T-cell (primary cell): ENCODE measurements around the gene NUB1. TPM values are rescaled to one million over a fixed set of nuclear protein-coding genes. Genes with fewer than 3 reads are reported as not detected.

Source experiments
- ATAC-seq, 4 experiments: fragments of 200-7000 bp in 3 of 4; fragments of 150-1000 bp in 1 of 4; cut with Tn5 transposase; replicated peaks in 1 of 4; 1 replicate in 3 of 4; 2 replicates in 1 of 4; pipeline ENCODE4 v1.10.0; 2021; ENCODE audit warnings: moderate library complexity in 3 of 4, mild to moderate bottlenecking in 2 of 4, moderate number of reproducible peaks in 1 of 4
- CTCF ChIA-PET, 2 donors: fragments of 300-600 bp; sonication (Branson Sonifier 250); formaldehyde crosslinking; loops; one replicate each; lab custom pipeline; 2022; ENCODE audit warnings: antibody characterized with exemption in 2 of 2; lab: Charles Lee
- POLR2A ChIA-PET, 2 donors: fragments of 300-600 bp; sonication (Branson Sonifier 250); formaldehyde crosslinking; loops; one replicate each; lab custom pipeline; 2022; ENCODE audit warnings: antibody characterized with exemption in 2 of 2; lab: Charles Lee
- DNase-seq, 35 experiments: peaks; one replicate each; pipeline versions ENCODE4 v3.0.0 to v3.0.0-alpha.2; 2013 to 2023
- H3K27ac ChIP-seq: one replicate; pipeline ENCODE4 v1.5.1; 2013; ENCODE audit warnings: low read length
- H3K27me3 ChIP-seq, 2 experiments: replicated peaks in 1 of 2; 1 replicate in 1 of 2; 2 replicates in 1 of 2; pipeline versions ENCODE4 v1.6.1 to v1.7.0; 2013; ENCODE audit warnings: low read length in 1 of 2, mixed read lengths in 1 of 2; ENCODE audit not compliant: control insufficient read depth in 2 of 2, insufficient read depth in 2 of 2; ENCODE audit errors: extremely low read depth in 1 of 2
- H3K36me3 ChIP-seq, 2 donors: 1 replicate in 1 of 2; 2 replicates in 1 of 2; pipeline versions ENCODE4 v1.6.1 to v1.7.0; 2013; ENCODE audit warnings: low read length in 1 of 2; ENCODE audit not compliant: control insufficient read depth in 2 of 2, insufficient read depth in 1 of 2; ENCODE audit errors: extremely low read depth in 1 of 2
- H3K4me1 ChIP-seq, 2 experiments: 1 replicate in 1 of 2; 2 replicates in 1 of 2; pipeline versions ENCODE4 v1.6.1 to v1.7.0; 2013; ENCODE audit warnings: low read length in 2 of 2, mixed read lengths in 1 of 2; ENCODE audit not compliant: insufficient read depth in 2 of 2, control insufficient read depth in 1 of 2; ENCODE audit errors: extremely low read depth in 1 of 2
- H3K4me3 ChIP-seq, 2 donors: 1 replicate in 1 of 2; 2 replicates in 1 of 2; pipeline versions ENCODE4 v1.5.1 to v1.7.0; 2013; ENCODE audit warnings: mild to moderate bottlenecking in 2 of 2, low read length in 1 of 2, moderate library complexity in 1 of 2; ENCODE audit not compliant: control insufficient read depth in 1 of 2; ENCODE audit errors: extremely low read depth in 1 of 2
- H3K9me3 ChIP-seq: 2 replicates; pipeline ENCODE4 v1.7.0; 2013
- H3K27ac Mint-ChIP-seq, 2 donors: one replicate each; pipeline ENCODE4 v1.8.0; 2020 to 2021; ENCODE audit warnings: mild to moderate bottlenecking in 2 of 2, mixed read lengths in 2 of 2
- H3K27me3 Mint-ChIP-seq, 2 donors: one replicate each; pipeline ENCODE4 v1.8.0; 2021 to 2022; ENCODE audit warnings: mixed read lengths in 2 of 2
- H3K36me3 Mint-ChIP-seq: one replicate; pipeline ENCODE4 v1.8.0; 2021; ENCODE audit warnings: mixed read lengths
- H3K4me1 Mint-ChIP-seq, 3 donors: one replicate each; pipeline ENCODE4 v1.8.0; 2020 to 2022; ENCODE audit warnings: mixed read lengths in 3 of 3, mild to moderate bottlenecking in 1 of 3
- H3K4me3 Mint-ChIP-seq, 3 donors: one replicate each; pipeline ENCODE4 v1.8.0; 2020 to 2022; ENCODE audit warnings: mild to moderate bottlenecking in 3 of 3, mixed read lengths in 3 of 3, moderate library complexity in 3 of 3
- H3K9me3 Mint-ChIP-seq, 3 donors: one replicate each; pipeline ENCODE4 v1.8.0; 2020 to 2022; ENCODE audit warnings: mixed read lengths in 3 of 3
- WGBS: methylation state at CpG from one replicate; pipeline ENCODE4 v1.1.5; 2013; ENCODE audit warnings: missing lambda C conversion rate; ENCODE audit not compliant: insufficient coverage; 5-methylcytosine and 5-hydroxymethylcytosine counted together
- total RNA-seq, 35 experiments: library from RNA in 6 of 35; stranded (reverse) in 6 of 35; fragments of 120-200 nt in 1 of 35; gene quantifications; one replicate each; pipeline versions ENCODE4 v1.2.1 to v1.2.4 and lab custom pipeline; 2013 to 2026

The NUB1 gene
- total RNA-seq (10 to 100 TPM; 77.4 to 98.9 (median 87.7) TPM), total RNA-seq (lab: John Stamatoyannopoulos, UW) (38.5 to 288 (median 123) reads per million in 29 experiments)
- total RNA-seq (2013), result 81.8 TPM

- Histone ChIP-seq H3K27me3 (no peaks in the 10 kb centered on the region), H3K4me3 (peak within 1 kb of the TSS; percentile 61 to 77), H3K36me3 (peaks cover 2 to 15% of the 10 kb centered on the region in 2 donors), H3K27ac (peak within 1 kb of the TSS; percentile 74), H3K9me3 (no peaks in the 10 kb centered on the region), H3K4me1 (peaks cover 15 to 32% of the 10 kb centered on the region in 2 experiments)
- peak; percentile 85 to 95 (median 92) for ATAC-seq
- Mint-ChIP-seq H3K36me3 (peaks cover 12% of the 10 kb centered on the region), H3K4me1 (peaks cover 26 to 39% (median 35%) of the 10 kb centered on the region in 3 donors), H3K9me3 (peaks cover 4 to 8% (median 5%) of the 10 kb centered on the region in 3 donors), H3K4me3 (peak within 1 kb of the TSS; percentile 82 to 90 (median 85)), H3K27me3 (no peaks in the 10 kb centered on the region), H3K27ac (peak within 1 kb of the TSS; percentile 93 to 94)
- WGBS, result 5% methylated on average over 52 of the region's 72 CpGs
- POLR2A ChIA-PET, result interaction anchor here (0.6 to 1.5 kb wide), 3 partner anchors 8 to 88 kb away, joined by 3 to 6 read pairs (median 3); no protein-coding TSS in a partner anchor
- peak; percentile 66 to 97 (median 86) for DNase-seq
- CTCF ChIA-PET, result interaction anchor here (0.8 to 2.2 kb wide), 6 partner anchors 9 to 107 kb away, joined by 3 to 13 read pairs (median 5); no protein-coding TSS in a partner anchor
Measured at GRCh38 chr7:151341357-151342101, at the start of gene NUB1. Gene NUB1 (plus strand): TSS chr7:151341812. CDS start chr7:151345350, 3,538 bp downstream.

- no peaks in the 10 kb centered on the region for H3K9me3 ChIP-seq
- ChIA-PET CTCF (no interaction called here), POLR2A (no interaction called here)
- WGBS, result 86% methylated on average over 2 of the region's 3 CpGs
- peaks cover 0 to 8% (median 7%) of the 10 kb centered on the region in 3 donors for H3K9me3 Mint-ChIP-seq
- DNase-seq (no peak), ATAC-seq (no peak)
- H3K4me3 Mint-ChIP-seq, result no peak overlapping the region
- H3K4me1 Mint-ChIP-seq, result no peaks in the 10 kb centered on the region
- no peak overlapping the region for H3K27ac Mint-ChIP-seq
- H3K27me3 Mint-ChIP-seq, result peaks cover 2 to 10% of the 10 kb centered on the region in 2 donors
- H3K27me3 ChIP-seq, result peaks cover 0 to 13% of the 10 kb centered on the region in 2 experiments
- peaks cover 0 to 2% of the 10 kb centered on the region in 2 experiments for H3K4me1 ChIP-seq
- H3K4me3 ChIP-seq, result no peak overlapping the region
- no peaks in the 10 kb centered on the region for H3K36me3 ChIP-seq
- H3K27ac ChIP-seq, result no peak overlapping the region
- peaks cover 4% of the 10 kb centered on the region for H3K36me3 Mint-ChIP-seq
Measured at GRCh38 chr7:151292850-151293249, 48.8 kb upstream of the NUB1 start.

DNA sequence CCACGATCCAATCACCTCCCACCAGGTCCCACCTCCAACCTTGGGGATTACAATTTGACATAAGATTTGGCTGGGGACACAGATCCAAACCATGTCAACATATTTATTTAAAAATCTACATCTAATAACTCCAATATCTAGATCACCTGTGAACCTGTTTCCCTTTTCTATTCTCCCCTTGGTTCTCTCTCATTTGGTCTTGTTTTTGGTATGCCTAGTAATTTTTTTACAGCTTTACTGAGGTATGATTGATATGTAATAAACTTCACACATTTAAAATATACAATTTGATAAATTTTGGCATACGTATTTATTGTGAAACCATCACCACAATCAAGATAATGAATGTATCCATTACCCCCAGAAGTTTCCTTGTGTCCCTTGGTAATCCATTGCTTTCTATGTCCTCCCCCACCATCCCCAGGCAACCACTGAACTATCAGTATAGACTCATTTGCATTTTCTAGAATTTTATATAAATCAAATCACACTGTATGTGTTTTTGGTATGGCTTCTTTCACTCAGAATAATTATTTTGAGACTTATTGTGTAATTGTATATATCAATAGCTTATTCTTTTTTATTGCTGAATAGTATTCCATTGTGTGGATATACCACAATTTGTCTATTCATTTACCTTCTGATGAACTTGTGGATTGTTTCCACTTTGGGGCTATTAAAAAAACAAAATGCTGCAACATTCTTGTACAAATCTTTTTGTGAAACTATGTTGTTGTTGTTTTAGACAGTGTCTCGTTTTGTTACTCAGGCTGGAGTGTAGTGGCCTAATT, 45.2 kb upstream of the NUB1 start:
- POLR2A ChIA-PET, result no interaction called here
- DNase-seq (no peak), ATAC-seq (no peak)
- Mint-ChIP-seq H3K27me3 (peaks cover 17 to 18% of the 10 kb centered on the region in 2 donors), H3K9me3 (peaks cover 0 to 8% (median 7%) of the 10 kb centered on the region in 3 donors), H3K4me3 (no peak overlapping the region), H3K36me3 (peaks cover 4% of the 10 kb centered on the region), H3K27ac (no peak overlapping the region), H3K4me1 (no peaks in the 10 kb centered on the region)
- CTCF ChIA-PET, result interaction anchor here in 1 of 2 donors (0.6 kb wide), 2 partner anchors 8 to 55 kb away, joined by 5 to 6 read pairs; no protein-coding TSS in a partner anchor
- Histone ChIP-seq H3K9me3 (no peaks in the 10 kb centered on the region), H3K4me3 (no peak overlapping the region), H3K4me1 (no peaks in the 10 kb centered on the region), H3K27me3 (peaks cover 0 to 31% of the 10 kb centered on the region in 2 experiments), H3K27ac (no peak overlapping the region), H3K36me3 (no peaks in the 10 kb centered on the region)
- 25% methylated on average over 1 of the region's 3 CpGs for WGBS

DNA sequence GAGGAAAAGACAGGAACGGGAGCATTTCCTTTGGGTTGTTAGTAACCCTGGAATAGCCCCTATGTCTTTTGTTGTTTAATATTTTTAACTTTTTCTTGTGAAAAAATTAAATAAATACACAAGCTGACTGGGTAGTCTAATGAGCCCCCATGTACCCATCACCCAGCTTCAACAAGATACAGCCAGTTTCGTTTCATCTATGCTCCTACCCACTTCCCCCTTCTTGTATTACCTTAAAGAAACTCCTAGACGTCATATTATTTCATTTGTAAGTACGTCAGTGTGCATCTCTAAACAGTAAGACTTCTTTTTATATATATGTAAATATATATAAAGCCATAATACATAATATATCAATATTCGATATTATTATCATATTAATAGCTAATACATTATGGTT, 42.8 kb upstream of the NUB1 start:
- Histone ChIP-seq H3K36me3 (no peaks in the 10 kb centered on the region), H3K27me3 (peaks cover 0 to 54% of the 10 kb centered on the region in 2 experiments), H3K9me3 (no peaks in the 10 kb centered on the region), H3K27ac (no peak overlapping the region), H3K4me3 (no peak overlapping the region), H3K4me1 (peaks cover 0 to 7% of the 10 kb centered on the region in 2 experiments)
- ChIA-PET POLR2A (no interaction called here), CTCF (interaction anchor here (0.5 to 1.2 kb wide), 2 partner anchors 17 to 127 kb away, joined by 3 to 4 read pairs; no protein-coding TSS in a partner anchor)
- ATAC-seq (no peak), DNase-seq (no peak)
- WGBS, result no CpG with 5 or more reads among the region's 5 CpGs
- Mint-ChIP-seq H3K27ac (no peak overlapping the region), H3K27me3 (peaks cover 26 to 35% of the 10 kb centered on the region in 2 donors), H3K36me3 (peaks cover 4% of the 10 kb centered on the region), H3K9me3 (peaks cover 0 to 8% (median 7%) of the 10 kb centered on the region in 3 donors), H3K4me3 (no peak overlapping the region), H3K4me1 (peaks cover 2 to 3% (median 3%) of the 10 kb centered on the region in 3 donors)

DNA sequence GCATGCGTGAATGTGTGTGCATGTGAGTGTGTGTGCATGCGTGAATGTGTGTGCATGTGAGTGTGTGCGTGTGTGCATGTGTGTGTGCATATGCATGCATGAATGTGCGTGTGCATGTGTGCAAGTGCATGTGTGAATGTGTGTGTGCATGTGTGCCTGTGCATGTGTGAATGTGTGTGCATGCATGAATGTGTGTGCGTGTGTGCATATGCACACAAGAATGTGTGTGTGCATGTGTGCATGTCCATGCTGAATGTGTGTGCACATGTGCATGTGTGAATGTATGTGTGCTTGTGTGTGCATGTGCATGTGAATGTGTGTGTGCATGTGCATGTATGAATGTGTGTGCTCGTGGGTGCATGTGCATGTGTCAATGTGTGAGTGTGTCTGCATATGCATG, 42.1 kb upstream of the NUB1 start:
- ATAC-seq (no peak), DNase-seq (no peak)
- H3K9me3 ChIP-seq, result no peaks in the 10 kb centered on the region
- Mint-ChIP-seq H3K36me3 (peaks cover 4% of the 10 kb centered on the region), H3K27ac (no peak overlapping the region), H3K27me3 (peaks cover 26 to 41% of the 10 kb centered on the region in 2 donors), H3K4me1 (peaks cover 4 to 7% (median 5%) of the 10 kb centered on the region in 3 donors), H3K4me3 (no peak overlapping the region), H3K9me3 (peaks cover 0 to 8% (median 7%) of the 10 kb centered on the region in 3 donors)
- CTCF ChIA-PET, result interaction anchor here in 1 of 2 donors (1.2 kb wide), 1 partner anchor 16 kb away, joined by 4 read pairs; no protein-coding TSS in a partner anchor
- WGBS, result 94% methylated on average over 6 of the region's 6 CpGs
- no peak overlapping the region for H3K27ac ChIP-seq
- H3K36me3 ChIP-seq, result no peaks in the 10 kb centered on the region
- no peak overlapping the region for H3K4me3 ChIP-seq
- H3K4me1 ChIP-seq, result peaks cover 0 to 9% of the 10 kb centered on the region in 2 experiments
- peaks cover 0 to 61% of the 10 kb centered on the region in 2 experiments for H3K27me3 ChIP-seq
- POLR2A ChIA-PET, result interaction anchor here in 1 of 2 donors (0.6 kb wide), 1 partner anchor 69 kb away, joined by 3 read pairs; no protein-coding TSS in a partner anchor
